Embryonic facial prominence (tissue), 1 donor: ENCODE measurements around the gene TUT7.
"Not testable (repeated sequence)": the region's sequence is repeated elsewhere in the genome, so short reads cannot be mapped to it uniquely, and the experiment has no call there.

Source experiments
- DNase-seq: peaks from one replicate; pipeline ENCODE4 v3.0.0-alpha.2; 2016; ENCODE audit errors: extremely low spot score

The TUT7 gene

DNA sequence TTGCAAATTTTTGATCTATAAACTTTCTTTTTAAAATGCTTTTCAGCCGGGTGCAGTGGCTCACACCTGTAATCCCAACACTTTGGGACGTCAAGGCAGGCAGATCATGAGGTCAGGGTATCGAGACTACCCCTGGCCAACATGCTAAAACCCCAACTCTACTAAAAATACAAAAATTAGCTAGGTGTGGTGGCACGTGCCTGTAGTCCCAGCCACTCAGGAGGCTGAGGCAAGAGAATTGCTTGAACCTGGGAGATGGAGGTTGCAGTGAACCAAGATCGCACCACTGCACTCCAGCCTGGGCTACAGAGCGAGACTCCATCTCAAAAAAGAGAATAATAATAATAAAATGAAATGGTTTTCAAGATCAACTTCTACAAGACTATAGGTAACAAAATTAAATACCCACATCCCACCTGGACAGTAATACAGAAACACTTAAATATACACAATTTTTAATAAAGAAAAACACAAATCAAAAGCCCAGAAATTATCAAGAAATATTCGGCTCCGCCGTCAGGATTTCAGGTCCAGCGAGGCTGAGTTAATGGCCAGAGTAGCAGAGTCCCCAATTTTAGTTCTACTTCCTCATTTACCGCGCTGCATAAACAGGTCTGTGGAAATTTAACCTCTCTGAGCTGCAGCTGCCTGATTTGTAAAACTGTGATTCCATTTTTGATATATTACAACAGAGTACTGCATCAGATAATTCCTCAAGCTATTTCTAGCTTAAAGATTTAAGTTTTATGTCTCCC is 4.0 kb downstream of the TUT7 start:
- no peak for DNase-seq

DNA sequence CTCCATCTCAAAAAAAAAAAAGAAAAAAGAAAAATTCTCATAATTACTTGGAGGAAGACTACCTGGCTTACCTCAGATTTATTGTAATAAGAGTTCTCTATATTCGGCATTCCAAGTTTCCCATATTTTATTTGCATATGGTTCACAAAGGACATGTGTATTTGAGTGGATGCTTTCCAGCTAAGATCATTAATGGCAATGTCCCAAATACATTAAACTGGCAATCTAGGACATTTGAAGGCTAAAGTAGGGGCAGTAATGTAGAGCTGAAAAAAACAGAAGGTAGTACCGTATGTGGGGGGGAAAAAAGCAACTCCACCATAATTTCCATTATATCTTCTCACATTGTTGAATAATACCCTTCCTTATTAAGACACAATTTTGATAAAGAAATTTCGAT is 4.9 kb downstream of the TUT7 start:
- no peak for DNase-seq

- DNase-seq, result no peak
Measured at GRCh38 chr9:86347991-86348390, 6.2 kb downstream of the TUT7 start.

DNA sequence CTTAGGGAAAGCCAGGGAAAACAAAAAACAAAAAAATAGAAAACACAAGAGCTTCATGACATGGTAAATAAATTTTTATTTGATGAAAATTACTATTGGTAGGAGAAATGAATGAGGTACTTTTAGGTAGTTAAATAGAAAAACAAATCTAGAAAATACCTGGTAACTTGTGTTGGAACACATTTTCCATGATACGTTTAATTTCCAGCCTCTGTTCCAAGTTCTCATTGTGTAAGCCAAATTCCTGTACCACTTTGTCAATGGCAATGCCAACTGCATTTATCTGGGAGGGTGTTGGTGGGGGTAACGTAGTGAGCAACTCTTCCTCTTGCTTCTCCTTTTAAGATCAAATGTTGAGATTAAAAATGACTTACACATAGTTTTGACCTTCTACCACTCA is 9.4 kb downstream of the TUT7 start:
- no peak for DNase-seq

GRCh38 chr9:86342269-86342668 is 11.9 kb downstream of the TUT7 start:
- no peak for DNase-seq

DNA sequence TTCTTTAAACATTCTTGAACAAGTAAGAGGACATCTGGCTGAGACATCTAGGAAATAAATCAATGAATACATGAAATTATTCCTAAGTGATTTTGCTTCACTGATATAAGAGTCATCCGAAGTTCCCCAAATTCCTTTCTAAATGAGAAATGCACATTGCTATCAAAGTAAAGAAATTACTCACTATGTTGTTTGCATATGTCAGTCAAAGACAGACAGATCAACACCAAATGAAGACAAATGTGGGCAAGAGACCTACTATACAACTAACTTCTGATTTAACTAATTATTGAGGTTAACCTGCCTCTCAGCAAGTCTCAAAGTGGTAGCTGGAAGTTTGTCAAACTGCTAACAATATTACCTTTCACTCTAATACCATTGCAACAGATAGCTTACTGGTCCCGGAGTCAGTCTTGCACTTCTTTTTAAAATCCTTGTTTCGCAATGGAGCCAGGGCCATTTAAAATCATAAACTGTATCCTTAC is 13.2 kb downstream of the TUT7 start:
- no peak for DNase-seq

DNA sequence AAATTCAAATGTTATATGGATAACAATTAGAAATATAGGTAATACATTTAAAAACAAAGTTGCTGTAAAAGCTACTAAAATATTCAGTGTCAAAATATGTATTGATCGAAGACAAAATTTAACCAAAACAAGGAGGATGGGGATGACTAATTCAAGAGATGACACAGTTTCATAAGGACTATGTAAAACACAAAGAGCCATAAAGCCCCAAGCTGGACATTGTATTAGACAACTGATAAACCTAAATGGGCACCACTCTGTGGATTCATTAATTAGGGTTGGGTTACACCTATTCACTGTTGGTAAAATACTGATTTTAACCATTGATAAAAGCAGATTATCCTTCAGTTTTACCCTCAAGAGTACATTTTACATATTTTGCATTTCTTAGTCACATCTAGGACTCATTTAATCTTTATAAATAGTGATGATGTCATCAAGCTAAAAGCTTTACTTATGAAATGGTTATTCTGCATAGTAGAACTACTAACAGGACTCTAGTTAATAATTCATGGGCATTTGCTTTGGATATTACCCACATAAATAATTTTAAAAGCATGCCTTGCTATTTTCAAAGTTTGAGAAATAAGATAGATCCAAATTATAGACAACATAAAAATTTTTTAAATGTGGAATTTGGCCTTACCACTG is 13.7 kb downstream of the TUT7 start:
- no peak for DNase-seq

GRCh38 chr9:86337469-86338108 is 16.6 kb downstream of the TUT7 start:
- DNase-seq, result no peak

GRCh38 chr9:86336058-86336457 is 18.2 kb downstream of the TUT7 start:
- DNase-seq, result no peak

DNA sequence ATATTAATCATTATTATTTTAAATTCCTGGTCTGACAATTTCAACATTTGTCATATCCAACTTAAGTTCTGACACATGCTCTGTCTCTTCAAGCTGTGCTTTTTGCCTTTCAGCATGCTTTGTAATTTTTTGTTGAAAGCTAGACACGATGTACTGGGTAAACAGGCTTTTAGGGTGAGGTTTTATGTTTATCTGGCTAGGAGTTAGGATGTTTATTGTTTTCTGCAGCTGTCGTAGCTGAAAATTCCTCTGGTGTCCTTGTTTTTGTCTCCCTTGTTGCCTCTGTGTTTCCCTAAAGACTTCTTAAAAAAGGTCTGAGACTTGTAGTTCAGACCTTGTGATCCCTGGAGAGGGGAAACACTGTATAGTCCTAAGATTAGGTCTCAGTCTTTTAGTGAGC is 20.6 kb downstream of the TUT7 start:
- DNase-seq, result no peak

- DNase-seq, result no peak
Measured at GRCh38 chr9:86330186-86330585, 24.0 kb downstream of the TUT7 start.

GRCh38 chr9:86329649-86330048 is 24.6 kb downstream of the TUT7 start:
- no peak for DNase-seq

- DNase-seq, result no peak
Measured at GRCh38 chr9:86328156-86328555, 26.1 kb downstream of the TUT7 start.

DNA sequence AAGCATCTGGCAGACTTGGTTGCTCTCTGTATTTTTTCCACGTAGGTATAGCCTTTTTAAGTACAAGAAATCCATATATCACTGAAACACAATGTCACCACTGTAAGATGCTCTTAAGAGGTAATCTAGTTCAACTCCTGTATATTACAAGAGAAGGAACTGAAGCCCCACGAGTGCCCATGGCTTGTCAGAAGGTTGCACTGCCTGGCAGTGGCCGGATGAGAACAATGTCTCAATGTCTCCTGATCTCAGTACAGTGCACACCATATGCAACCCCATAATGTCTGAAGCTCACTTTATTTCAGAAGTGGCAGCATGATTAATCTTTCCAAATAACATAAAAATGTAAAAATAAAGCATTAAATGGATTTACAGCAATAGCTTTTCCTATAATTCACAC is 27.7 kb downstream of the TUT7 start:
- no peak for DNase-seq

DNA sequence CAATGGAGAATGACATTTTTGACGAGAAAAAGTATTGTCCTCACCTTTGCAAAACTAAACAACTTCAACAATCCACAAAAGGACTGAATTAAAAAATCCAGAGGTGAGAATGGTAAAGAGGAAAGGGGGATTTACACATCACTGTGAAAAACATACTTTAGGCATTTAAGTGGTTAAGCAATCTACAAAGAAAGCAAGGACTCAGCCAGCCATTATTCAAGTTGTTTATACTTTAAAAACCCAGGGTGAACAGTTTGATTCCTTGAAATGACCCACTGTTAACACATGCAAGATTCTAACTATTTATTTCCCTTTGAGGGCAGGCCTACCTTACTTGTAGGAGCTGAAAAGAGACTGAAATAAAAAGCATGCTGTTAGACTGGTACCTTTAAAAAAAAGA is 29.3 kb downstream of the TUT7 start:
- no peak for DNase-seq

DNA sequence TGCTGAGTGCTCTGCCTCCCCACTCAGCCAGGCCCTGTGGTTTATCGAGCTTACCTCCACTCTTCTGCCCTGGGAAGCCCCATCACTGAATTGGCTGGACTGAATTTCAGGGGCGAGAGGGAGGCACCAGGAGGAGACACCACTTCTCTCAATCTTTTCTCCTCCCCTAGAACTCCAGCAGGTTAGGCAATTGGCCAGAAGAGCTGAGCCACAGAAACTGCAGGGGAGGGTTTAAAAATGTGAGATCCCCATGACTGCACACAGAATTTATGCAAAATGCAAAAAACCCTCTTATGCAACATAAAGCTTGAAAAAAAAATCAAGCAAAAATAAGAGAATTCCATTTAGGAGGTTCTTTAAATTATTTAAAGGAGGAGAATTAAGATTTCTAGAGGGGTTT is 29.9 kb downstream of the TUT7 start:
- DNase-seq, result no peak

DNA sequence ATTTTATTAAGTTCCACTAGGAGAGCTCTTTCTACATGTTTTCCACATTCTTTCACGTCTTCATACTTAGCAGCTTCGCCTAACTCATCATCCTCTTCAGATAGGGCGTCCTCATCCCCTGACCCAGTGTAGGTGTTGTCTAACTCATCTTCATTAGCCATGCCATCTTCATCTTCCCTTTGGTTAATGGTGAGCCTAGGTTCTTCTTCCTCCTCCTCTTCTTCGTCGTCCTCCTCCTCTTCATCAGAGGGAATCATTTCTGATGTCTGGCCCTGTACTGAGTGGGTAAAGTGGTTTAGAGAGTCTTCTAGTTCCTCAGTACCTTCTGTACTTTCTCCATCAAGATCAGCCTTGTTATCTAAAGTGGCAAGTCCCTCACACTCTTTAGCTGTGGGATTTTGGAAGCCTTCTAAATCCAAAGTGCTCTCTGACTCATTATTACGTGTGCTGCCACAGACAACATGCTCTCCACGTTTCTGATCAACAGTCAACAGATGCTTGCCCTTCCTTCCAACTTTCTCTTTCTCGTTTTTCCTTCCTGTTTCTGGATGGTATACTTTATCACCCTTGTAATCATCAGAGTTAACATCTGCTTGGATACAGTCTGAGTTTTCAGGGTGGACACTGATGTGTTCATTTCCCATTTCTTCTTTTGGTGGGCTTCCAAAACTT is 31.1 kb downstream of the TUT7 start:
- no peak for DNase-seq

- no peak for DNase-seq
Measured at GRCh38 chr9:86321373-86321772, 32.8 kb downstream of the TUT7 start.

DNA sequence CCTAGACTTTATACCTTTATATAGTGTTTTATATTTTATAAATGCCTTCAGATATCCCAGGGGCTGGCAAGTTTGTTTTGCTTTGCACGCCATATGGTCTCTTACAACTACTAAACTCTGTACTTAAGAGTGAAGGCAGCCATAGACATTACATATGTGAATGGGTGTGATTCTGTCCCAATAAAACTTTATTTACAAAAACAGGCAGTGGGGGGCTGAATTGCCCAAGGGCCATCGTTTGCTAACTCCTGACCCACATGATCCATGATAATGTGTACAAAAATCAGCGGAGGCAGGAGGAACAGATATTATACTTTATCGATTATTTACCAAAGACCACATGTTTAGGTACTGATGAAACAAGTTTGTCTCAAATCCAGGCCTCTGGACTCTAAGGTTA is 36.0 kb downstream of the TUT7 start:
- no peak for DNase-seq

- no peak for DNase-seq
Measured at GRCh38 chr9:86315078-86315477, 39.1 kb downstream of the TUT7 start.

- DNase-seq, result not testable (repeated sequence)
Measured at GRCh38 chr9:86312959-86313358, 41.3 kb downstream of the TUT7 start.

DNA sequence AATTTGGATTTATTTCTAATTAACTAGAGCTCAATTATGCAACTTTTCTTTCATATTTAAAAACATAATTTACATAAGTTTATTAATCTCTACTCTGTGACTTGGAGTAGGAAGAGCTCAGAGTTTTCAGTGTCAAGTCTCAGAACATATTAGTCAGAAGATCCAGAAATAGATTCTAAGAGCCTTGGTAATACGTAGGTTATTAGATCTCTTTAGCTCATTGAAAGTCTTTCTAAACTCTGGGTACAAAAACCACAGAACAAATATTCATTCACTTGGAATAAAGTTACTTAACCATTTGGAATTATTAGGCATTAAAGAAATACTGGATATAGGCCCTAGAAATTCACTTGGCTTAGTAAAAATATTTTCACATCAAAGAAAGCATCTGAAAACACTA is 45.5 kb downstream of the TUT7 start:
- DNase-seq, result no peak
